Measurements from ENCODE around the gene RCBTB2.
A peak's percentile ranks its signal among the peaks of the same experiment; 100 is the strongest.

Gene RCBTB2

DNA sequence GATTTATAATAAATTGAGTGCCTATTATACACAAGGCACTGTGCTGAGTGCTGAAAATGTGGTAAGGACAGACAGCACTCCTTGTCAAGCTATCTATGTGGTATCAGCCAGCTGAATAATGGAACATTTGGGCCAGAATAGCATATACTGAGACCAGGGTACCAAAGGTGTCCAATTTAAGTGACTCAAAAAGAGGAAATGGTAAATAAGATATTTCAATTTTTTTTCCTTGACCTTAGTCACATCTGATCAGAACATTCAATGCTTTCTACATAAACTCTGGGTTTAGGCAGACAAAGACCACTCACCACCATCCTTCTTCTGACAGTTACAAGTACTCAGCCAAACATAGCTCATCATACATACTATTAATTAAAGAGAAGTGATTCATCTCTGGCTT lies 43.2 kb downstream of the RCBTB2 start:
- Histone ChIP-seq H3K27ac (ENCODE audit: low read length) (peak overlapping the region; percentile 95), H2AFZ (ENCODE audit: low read depth, low read length) (no peak overlapping the region), H3K4me2 (ENCODE audit: low read length) (peak overlapping the region; percentile 82), H3K79me2 (ENCODE audit: low read length) (no peaks in the 10 kb centered on the region), H3K4me3 (ENCODE audit: low read length) (no peak overlapping the region), H3K9ac (ENCODE audit: low read length) (peak overlapping the region; percentile 44), H3K36me3 (replicated peaks; ENCODE audit: low read depth, low read length) (peaks cover 43% of the 10 kb centered on the region), H3K27me3 (ENCODE audit: low read depth, low read length) (no peaks in the 10 kb centered on the region), H3K4me1 (ENCODE audit: low read length) (peaks cover 66% of the 10 kb centered on the region), H4K20me1 (ENCODE audit: insufficient read depth, low read length) (no peaks in the 10 kb centered on the region), H3K9me3 (ENCODE audit: insufficient read depth, low read length) (no peaks in the 10 kb centered on the region)
- TF ChIP-seq, protein P1, sequence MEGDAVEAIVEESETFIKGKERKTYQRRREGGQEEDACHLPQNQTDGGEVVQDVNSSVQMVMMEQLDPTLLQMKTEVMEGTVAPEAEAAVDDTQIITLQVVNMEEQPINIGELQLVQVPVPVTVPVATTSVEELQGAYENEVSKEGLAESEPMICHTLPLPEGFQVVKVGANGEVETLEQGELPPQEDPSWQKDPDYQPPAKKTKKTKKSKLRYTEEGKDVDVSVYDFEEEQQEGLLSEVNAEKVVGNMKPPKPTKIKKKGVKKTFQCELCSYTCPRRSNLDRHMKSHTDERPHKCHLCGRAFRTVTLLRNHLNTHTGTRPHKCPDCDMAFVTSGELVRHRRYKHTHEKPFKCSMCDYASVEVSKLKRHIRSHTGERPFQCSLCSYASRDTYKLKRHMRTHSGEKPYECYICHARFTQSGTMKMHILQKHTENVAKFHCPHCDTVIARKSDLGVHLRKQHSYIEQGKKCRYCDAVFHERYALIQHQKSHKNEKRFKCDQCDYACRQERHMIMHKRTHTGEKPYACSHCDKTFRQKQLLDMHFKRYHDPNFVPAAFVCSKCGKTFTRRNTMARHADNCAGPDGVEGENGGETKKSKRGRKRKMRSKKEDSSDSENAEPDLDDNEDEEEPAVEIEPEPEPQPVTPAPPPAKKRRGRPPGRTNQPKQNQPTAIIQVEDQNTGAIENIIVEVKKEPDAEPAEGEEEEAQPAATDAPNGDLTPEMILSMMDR (IDR thresholded peaks at IDR 0.05; ENCODE audit: low read depth, low read length), result no peak
- TF ChIP-seq EZH2phosphoT487 (IDR thresholded peaks at IDR 0.05; ENCODE audit: low read depth), result no peak

GRCh38 chr13:48488995-48489394 lies 43.9 kb downstream of the RCBTB2 start:
- Histone ChIP-seq H3K27me3 (ENCODE audit: low read depth, low read length) (no peaks in the 10 kb centered on the region), H3K4me3 (ENCODE audit: low read length) (no peak overlapping the region), H3K9ac (ENCODE audit: low read length) (peak overlapping the region; percentile 44), H4K20me1 (ENCODE audit: insufficient read depth, low read length) (no peaks in the 10 kb centered on the region), H3K9me3 (ENCODE audit: insufficient read depth, low read length) (no peaks in the 10 kb centered on the region), H3K27ac (ENCODE audit: low read length) (peak overlapping the region; percentile 95), H2AFZ (ENCODE audit: low read depth, low read length) (no peak overlapping the region), H3K36me3 (replicated peaks; ENCODE audit: low read depth, low read length) (peaks cover 49% of the 10 kb centered on the region), H3K4me1 (ENCODE audit: low read length) (peaks cover 66% of the 10 kb centered on the region), H3K79me2 (ENCODE audit: low read length) (no peaks in the 10 kb centered on the region), H3K4me2 (ENCODE audit: low read length) (peak overlapping the region; percentile 82)
- no peak for TF ChIP-seq EZH2phosphoT487 (IDR thresholded peaks at IDR 0.05; ENCODE audit: low read depth)
- TF ChIP-seq, protein P1 (IDR thresholded peaks at IDR 0.05; ENCODE audit: low read depth, low read length), result no peak

DNA sequence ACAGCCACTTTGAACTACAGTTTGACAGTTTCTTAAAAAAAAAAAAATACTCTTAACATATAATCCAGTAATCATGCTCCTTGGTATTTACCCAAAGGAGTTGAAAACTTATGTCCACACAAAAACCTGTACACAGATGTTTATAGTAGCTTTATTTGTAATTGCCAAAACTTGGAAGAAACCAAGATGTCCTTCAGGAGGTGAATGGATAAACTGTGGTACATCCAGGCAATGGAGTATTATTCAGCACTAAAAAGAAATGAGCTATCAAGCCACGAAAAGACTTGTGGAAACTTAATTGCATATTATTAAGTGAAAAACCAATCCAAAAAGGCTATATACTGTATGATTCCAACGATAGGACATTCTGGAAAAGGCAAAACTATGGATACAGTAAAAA lies 44.9 kb downstream of the RCBTB2 start:
- H3K4me1 ChIP-seq (ENCODE audit: low read length), result peaks cover 57% of the 10 kb centered on the region
- no peaks in the 10 kb centered on the region for H3K27me3 ChIP-seq (ENCODE audit: low read depth, low read length)
- H3K9me3 ChIP-seq (ENCODE audit: insufficient read depth, low read length), result no peaks in the 10 kb centered on the region
- TF ChIP-seq EZH2phosphoT487 (IDR thresholded peaks at IDR 0.05; ENCODE audit: low read depth), result no peak
- TF ChIP-seq, protein P1 (IDR thresholded peaks at IDR 0.05; ENCODE audit: low read depth, low read length), result no peak
- 0 out of 2 replicates have a peak overlapping the region, but pooled peaks have one; percentile 95 for H3K27ac ChIP-seq (ENCODE audit: low read length)
- no peak overlapping the region for H3K9ac ChIP-seq (ENCODE audit: low read length)
- H3K79me2 ChIP-seq (ENCODE audit: low read length), result no peaks in the 10 kb centered on the region
- H2AFZ ChIP-seq (ENCODE audit: low read depth, low read length), result no peak overlapping the region
- no peaks in the 10 kb centered on the region for H4K20me1 ChIP-seq (ENCODE audit: insufficient read depth, low read length)
- no peak overlapping the region for H3K4me3 ChIP-seq (ENCODE audit: low read length)
- peaks cover 53% of the 10 kb centered on the region for H3K36me3 ChIP-seq (replicated peaks; ENCODE audit: low read depth, low read length)
- no peak overlapping the region for H3K4me2 ChIP-seq (ENCODE audit: low read length)

GRCh38 chr13:48486836-48487235 lies 46.0 kb downstream of the RCBTB2 start:
- H3K27me3 ChIP-seq (ENCODE audit: low read depth, low read length), result no peaks in the 10 kb centered on the region
- peaks cover 57% of the 10 kb centered on the region for H3K36me3 ChIP-seq (replicated peaks; ENCODE audit: low read depth, low read length)
- no peak overlapping the region for H2AFZ ChIP-seq (ENCODE audit: low read depth, low read length)
- no peak overlapping the region for H3K9ac ChIP-seq (ENCODE audit: low read length)
- H3K27ac ChIP-seq (ENCODE audit: low read length), result no peak overlapping the region
- no peaks in the 10 kb centered on the region for H3K79me2 ChIP-seq (ENCODE audit: low read length)
- TF ChIP-seq, protein P1 (IDR thresholded peaks at IDR 0.05; ENCODE audit: low read depth, low read length), result no peak
- TF ChIP-seq EZH2phosphoT487 (IDR thresholded peaks at IDR 0.05; ENCODE audit: low read depth), result no peak
- no peaks in the 10 kb centered on the region for H4K20me1 ChIP-seq (ENCODE audit: insufficient read depth, low read length)
- H3K9me3 ChIP-seq (ENCODE audit: insufficient read depth, low read length), result no peaks in the 10 kb centered on the region
- peaks cover 47% of the 10 kb centered on the region for H3K4me1 ChIP-seq (ENCODE audit: low read length)
- no peak overlapping the region for H3K4me2 ChIP-seq (ENCODE audit: low read length)
- no peak overlapping the region for H3K4me3 ChIP-seq (ENCODE audit: low read length)

All from OCI-LY3 (cell line).